IPS-18a (cell line): Measurements from ENCODE around the gene RUSC1.

Experiments
- H3K27ac ChIP-seq: one replicate; pipeline ENCODE4 v1.5.1; 2013; ENCODE audit warnings: low read length
- H3K27me3 ChIP-seq: one replicate; pipeline ENCODE4 v1.6.1; 2013; ENCODE audit warnings: mild to moderate bottlenecking, low read length; ENCODE audit not compliant: control insufficient read depth, insufficient read depth
- H3K36me3 ChIP-seq: one replicate; pipeline ENCODE4 v1.6.1; 2013; ENCODE audit warnings: low read depth, low read length; ENCODE audit not compliant: control insufficient read depth
- H3K4me1 ChIP-seq: one replicate; pipeline ENCODE4 v1.6.1; 2013; ENCODE audit warnings: low read depth, low read length; ENCODE audit not compliant: control insufficient read depth
- H3K4me3 ChIP-seq: one replicate; pipeline ENCODE4 v1.5.1; 2013; ENCODE audit warnings: low read length
- H3K9ac ChIP-seq: one replicate; pipeline ENCODE4 v1.6.1; 2013; ENCODE audit warnings: mild to moderate bottlenecking, low read length, moderate library complexity
- H3K9me3 ChIP-seq: one replicate; pipeline ENCODE4 v1.6.1; 2013; ENCODE audit warnings: low read depth, low read length; ENCODE audit not compliant: control insufficient read depth

The RUSC1 gene

GRCh38 chr1:155300024-155300423, 20.7 kb upstream of the RUSC1 start:
- H3K9ac ChIP-seq, result no peak overlapping the region
- no peaks in the 10 kb centered on the region for H3K36me3 ChIP-seq
- H3K27me3 ChIP-seq, result peaks cover 10% of the 10 kb centered on the region
- peaks cover 3% of the 10 kb centered on the region for H3K4me1 ChIP-seq
- no peaks in the 10 kb centered on the region for H3K9me3 ChIP-seq
- H3K4me3 ChIP-seq, result no peak overlapping the region
- no peak overlapping the region for H3K27ac ChIP-seq

GRCh38 chr1:155300553-155301329, 20.0 kb upstream of the RUSC1 start:
- Histone ChIP-seq H3K27ac (no peak overlapping the region), H3K9me3 (no peaks in the 10 kb centered on the region), H3K36me3 (no peaks in the 10 kb centered on the region), H3K4me3 (no peak overlapping the region), H3K9ac (no peak overlapping the region), H3K4me1 (peaks cover 3% of the 10 kb centered on the region), H3K27me3 (peaks cover 3% of the 10 kb centered on the region)

GRCh38 chr1:155301342-155301841, 19.3 kb upstream of the RUSC1 start, which contains the start of gene PKLR:
TSS of gene PKLR (minus strand) at chr1:155301438. CDS start at chr1:155301395, 43 bp downstream.
- peaks cover 3% of the 10 kb centered on the region for H3K4me1 ChIP-seq

GRCh38 chr1:155304558-155305063, 16.1 kb upstream of the RUSC1 start:
- H3K9me3 ChIP-seq, result no peaks in the 10 kb centered on the region
- H3K9ac ChIP-seq, result no peak overlapping the region
- H3K27ac ChIP-seq, result no peak overlapping the region
- no peaks in the 10 kb centered on the region for H3K4me1 ChIP-seq
- H3K4me3 ChIP-seq, result no peak overlapping the region
- no peaks in the 10 kb centered on the region for H3K27me3 ChIP-seq
- no peaks in the 10 kb centered on the region for H3K36me3 ChIP-seq

More at GRCh38 chr1:155301342-155301841, 19.3 kb upstream of the RUSC1 start, which contains the start of gene PKLR:
- H3K27ac ChIP-seq, result no peak within 1 kb of the TSS
- no peaks in the 10 kb centered on the region for H3K9me3 ChIP-seq
- no peaks in the 10 kb centered on the region for H3K36me3 ChIP-seq
- no peak within 1 kb of the TSS for H3K9ac ChIP-seq
- no peak within 1 kb of the TSS for H3K4me3 ChIP-seq
- H3K27me3 ChIP-seq, result no peaks in the 10 kb centered on the region

GRCh38 chr1:155305881-155306391, 14.8 kb upstream of the RUSC1 start:
- no peak overlapping the region for H3K27ac ChIP-seq
- no peaks in the 10 kb centered on the region for H3K27me3 ChIP-seq
- H3K9me3 ChIP-seq, result no peaks in the 10 kb centered on the region
- H3K9ac ChIP-seq, result no peak overlapping the region
- no peaks in the 10 kb centered on the region for H3K4me1 ChIP-seq
- H3K4me3 ChIP-seq, result no peak overlapping the region
- no peaks in the 10 kb centered on the region for H3K36me3 ChIP-seq

GRCh38 chr1:155307247-155307740, 13.4 kb upstream of the RUSC1 start:
- no peaks in the 10 kb centered on the region for H3K9me3 ChIP-seq
- peaks cover 7% of the 10 kb centered on the region for H3K36me3 ChIP-seq
- H3K9ac ChIP-seq, result no peak overlapping the region
- no peaks in the 10 kb centered on the region for H3K27me3 ChIP-seq
- no peaks in the 10 kb centered on the region for H3K4me1 ChIP-seq
- H3K27ac ChIP-seq, result no peak overlapping the region
- no peak overlapping the region for H3K4me3 ChIP-seq

GRCh38 chr1:155308493-155309422, 11.9 kb upstream of the RUSC1 start, which contains the start of gene FDPS:
TSS of gene FDPS (plus strand) at chr1:155308866. CDS start at chr1:155309790, 924 bp downstream.
- Histone ChIP-seq H3K27me3 (no peaks in the 10 kb centered on the region), H3K4me3 (peak within 1 kb of the TSS; percentile 94), H3K27ac (peak within 1 kb of the TSS; percentile 80), H3K36me3 (peaks cover 17% of the 10 kb centered on the region), H3K9ac (peak within 1 kb of the TSS; percentile 86), H3K9me3 (no peaks in the 10 kb centered on the region), H3K4me1 (no peaks in the 10 kb centered on the region)

GRCh38 chr1:155309423-155310021, 11.2 kb upstream of the RUSC1 start:
- H3K9me3 ChIP-seq, result no peaks in the 10 kb centered on the region
- H3K4me1 ChIP-seq, result no peaks in the 10 kb centered on the region
- peak overlapping the region; percentile 94 for H3K4me3 ChIP-seq
- H3K27ac ChIP-seq, result peak overlapping the region; percentile 33
- H3K36me3 ChIP-seq, result peaks cover 20% of the 10 kb centered on the region
- no peaks in the 10 kb centered on the region for H3K27me3 ChIP-seq
- H3K9ac ChIP-seq, result peak overlapping the region; percentile 86

- Histone ChIP-seq H3K27ac (no peak overlapping the region), H3K27me3 (no peaks in the 10 kb centered on the region), H3K36me3 (peaks cover 39% of the 10 kb centered on the region), H3K4me3 (no peak overlapping the region), H3K9ac (no peak overlapping the region), H3K4me1 (no peaks in the 10 kb centered on the region), H3K9me3 (no peaks in the 10 kb centered on the region)
These were observed 7.4 kb upstream of the RUSC1 start for GRCh38 chr1:155313261-155313660.

GRCh38 chr1:155316922-155317321, 3.8 kb upstream of the RUSC1 start:
- H3K9me3 ChIP-seq, result no peaks in the 10 kb centered on the region
- H3K27ac ChIP-seq, result no peak overlapping the region
- no peak overlapping the region for H3K4me3 ChIP-seq
- peaks cover 45% of the 10 kb centered on the region for H3K36me3 ChIP-seq
- H3K4me1 ChIP-seq, result peaks cover 10% of the 10 kb centered on the region
- H3K9ac ChIP-seq, result no peak overlapping the region
- peaks cover 9% of the 10 kb centered on the region for H3K27me3 ChIP-seq
